Thoracic aorta (tissue), 2 donors: ENCODE results near the gene OBSCN. TPM values are rescaled to one million over a fixed set of nuclear protein-coding genes. Genes with fewer than 3 reads are reported as not detected.

ENCODE experiments used
- ATAC-seq: fragments of 150-250 bp; one replicate; pipeline ENCODE4 v1.8.0; 2017; ENCODE audit warnings: low read depth; ENCODE audit not compliant: insufficient number of reproducible peaks, low FRiP score
- DNase-seq: peaks from one replicate; pipeline ENCODE4 v3.0.0-alpha.2; 2020; ENCODE audit warnings: low spot score
- H3K27ac ChIP-seq, 2 donors: fragments of 200-600 bp; sonication (generic); 1 replicate in 1 of 2; 2 replicates in 1 of 2; pipeline ENCODE4 v1.5.1; 2016; ENCODE audit warnings: mild to moderate bottlenecking in 2 of 2, moderate library complexity in 2 of 2
- H3K27me3 ChIP-seq: fragments of 200-600 bp; sonication (generic); replicated peaks from 2 replicates; pipeline ENCODE4 v1.6.0; 2016; ENCODE audit warnings: mild to moderate bottlenecking; ENCODE audit not compliant: insufficient read depth
- H3K36me3 ChIP-seq: fragments of 200-600 bp; sonication (generic); one replicate; pipeline ENCODE4 v1.5.1; 2016
- H3K4me1 ChIP-seq, 2 donors: fragments of 200-600 bp; sonication (generic); 1 replicate in 1 of 2; 2 replicates in 1 of 2; pipeline versions ENCODE4 v1.5.1 to v1.6.0; 2016; ENCODE audit warnings: low read depth in 2 of 2, mild to moderate bottlenecking in 1 of 2; ENCODE audit not compliant: control insufficient read depth in 1 of 2
- H3K4me3 ChIP-seq: fragments of 200-600 bp; sonication (generic); 2 replicates; pipeline ENCODE4 v1.5.1; 2016; ENCODE audit warnings: mild to moderate bottlenecking
- H3K9me3 ChIP-seq: fragments of 200-600 bp; sonication (generic); 2 replicates; pipeline ENCODE4 v1.5.1; 2016
- CTCF ChIP-seq: fragments of 200-600 bp; sonication (generic); IDR thresholded peaks from one replicate; pipeline ENCODE4 v1.5.1; 2019; ENCODE audit warnings: antibody characterized with exemption
- total RNA-seq, 2 donors: library from RNA; depleted of rRNA; stranded (reverse); fragments of >200 nt; gene quantifications; one replicate each; pipeline versions ENCODE4 v1.1.0 to v1.2.3, GENCODE V29; 2016

Gene OBSCN
- total RNA-seq, 2 donors from 2014 or later = 22.3 to 40.2 TPM

GRCh38 chr1:228339766-228340685 lies 132.2 kb downstream of the OBSCN start:
- Histone ChIP-seq H3K27ac (no peak overlapping the region), H3K4me1 (no peaks in the 10 kb centered on the region), H3K36me3 (no peaks in the 10 kb centered on the region), H3K27me3 (no peaks in the 10 kb centered on the region), H3K9me3 (no peaks in the 10 kb centered on the region), H3K4me3 (no peak overlapping the region)
- DNase-seq (no peak), ATAC-seq (no peak)
- no peak for TF ChIP-seq CTCF

GRCh38 chr1:228340686-228341449 lies 133.0 kb downstream of the OBSCN start:
- ATAC-seq (no peak), DNase-seq (no peak)
- H3K27ac ChIP-seq = no peak overlapping the region
- no peaks in the 10 kb centered on the region for H3K27me3 ChIP-seq
- no peaks in the 10 kb centered on the region for H3K36me3 ChIP-seq
- H3K4me1 ChIP-seq = no peaks in the 10 kb centered on the region
- no peaks in the 10 kb centered on the region for H3K9me3 ChIP-seq
- no peak for TF ChIP-seq CTCF
- H3K4me3 ChIP-seq = no peak overlapping the region

- DNase-seq (no peak), ATAC-seq (no peak)
- Histone ChIP-seq H3K36me3 (no peaks in the 10 kb centered on the region), H3K27ac (no peak overlapping the region), H3K9me3 (no peaks in the 10 kb centered on the region), H3K27me3 (no peaks in the 10 kb centered on the region), H3K4me3 (no peak overlapping the region), H3K4me1 (no peaks in the 10 kb centered on the region)
- no peak for TF ChIP-seq CTCF
These were observed 133.6 kb downstream of the OBSCN start for GRCh38 chr1:228341450-228341813.

- Histone ChIP-seq H3K9me3 (no peaks in the 10 kb centered on the region), H3K36me3 (no peaks in the 10 kb centered on the region), H3K27me3 (no peaks in the 10 kb centered on the region), H3K4me3 (no peak overlapping the region), H3K4me1 (no peaks in the 10 kb centered on the region), H3K27ac (no peak overlapping the region)
- TF ChIP-seq CTCF = no peak
- DNase-seq = no peak
- ATAC-seq = no peak
These were observed 134.2 kb downstream of the OBSCN start for GRCh38 chr1:228341814-228342626.
